GM12892 (cell line): Measurements from ENCODE around the gene TFAM.

Experiments used
- POLR2A ChIP-seq: IDR thresholded peaks from 2 replicates; pipeline ENCODE4 v1.6.1; 2011; ENCODE audit warnings: low read depth, low read length, control low read depth
- POLR2AphosphoS5 ChIP-seq: IDR thresholded peaks from 2 replicates; pipeline ENCODE4 v1.6.1; 2011; ENCODE audit warnings: low read depth, low read length, control low read depth

DNA sequence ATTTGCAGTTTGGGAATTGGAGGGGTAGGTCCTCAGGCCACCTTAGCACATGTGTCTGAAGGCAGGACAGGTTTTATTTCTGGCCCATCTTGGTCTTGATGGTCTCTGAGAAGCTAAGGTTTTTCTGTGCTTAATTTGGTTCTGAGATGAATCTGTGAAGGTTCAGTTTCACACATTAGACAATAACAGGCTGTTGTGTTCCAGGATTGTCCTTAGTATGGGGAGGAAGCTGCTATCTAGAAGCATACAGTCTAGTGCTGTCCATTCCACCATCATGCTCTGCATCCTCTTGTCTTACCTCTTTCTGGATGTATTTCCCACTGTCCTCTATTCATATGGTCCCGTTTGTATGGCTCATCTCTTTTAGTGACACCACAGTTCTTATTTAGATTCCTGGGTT lies 43.3 kb upstream of the TFAM start:
- no peak for TF ChIP-seq POLR2A
- TF ChIP-seq POLR2AphosphoS5 = no peak
